Erythroblast (primary cell): Measurements from ENCODE around the gene CXCR1.

Experiments used
- GATA1 ChIP-seq: IDR thresholded peaks from 2 replicates; pipeline ENCODE4 v1.6.1; 2011; ENCODE audit warnings: low read depth, mild to moderate bottlenecking, control low read depth, low read length, moderate library complexity
- POLR2A ChIP-seq: IDR thresholded peaks from 2 replicates; pipeline ENCODE4 v1.6.1; 2011; ENCODE audit warnings: mild to moderate bottlenecking, low read length

GRCh38 chr2:218129458-218130135 is 37.2 kb downstream of the CXCR1 start:
- TF ChIP-seq POLR2A = no peak
- TF ChIP-seq GATA1 = no peak
